Activated T-helper 2 cell treated with anti-CD3 and anti-CD28 coated beads, Interferon-gamma antibody, Interleukin-2, Interleukin-4, amounts not matched to agents 10 μg/mL and 5 μg/mL and 100 μg/mL, durations not matched to agents 14 hours and 24 hours and 36 hours (primary cell): ENCODE data around the gene IGF2. TPM values are rescaled to one million over a fixed set of nuclear protein-coding genes. Genes with fewer than 3 reads are reported as not detected.

ENCODE experiments used
- DNase-seq: peaks from one replicate; pipeline ENCODE4 v3.0.0; 2021; ENCODE audit warnings: low spot score
- H3K27ac Mint-ChIP-seq: one replicate; pipeline ENCODE4 v1.8.0; 2021; ENCODE audit warnings: mixed read lengths
- H3K27me3 Mint-ChIP-seq: one replicate; pipeline ENCODE4 v1.8.0; 2021; ENCODE audit warnings: low read depth, mixed read lengths
- H3K36me3 Mint-ChIP-seq: one replicate; pipeline ENCODE4 v1.8.0; 2021; ENCODE audit warnings: low read depth, mixed read lengths
- H3K4me1 Mint-ChIP-seq: one replicate; pipeline ENCODE4 v1.8.0; 2021; ENCODE audit warnings: low read depth, mixed read lengths
- H3K4me3 Mint-ChIP-seq: one replicate; pipeline ENCODE4 v1.8.0; 2021; ENCODE audit warnings: low read depth, mild to moderate bottlenecking, moderate library complexity, mixed read lengths
- H3K9me3 Mint-ChIP-seq: one replicate; pipeline ENCODE4 v1.8.0; 2021; ENCODE audit warnings: mixed read lengths
- intact Hi-C: fragments of 100-400 bp; cut with micrococcal nuclease; formaldehyde crosslinking; loops from one replicate; pipeline ENCODE4 v1.15.1; 2023
- total RNA-seq: library from RNA; stranded (reverse); gene quantifications from 2 replicates; pipeline ENCODE4 v1.2.3, GENCODE V29; 2022

IGF2 gene
- total RNA-seq, 1 donor from 2014 or later = 0.16 TPM

DNA sequence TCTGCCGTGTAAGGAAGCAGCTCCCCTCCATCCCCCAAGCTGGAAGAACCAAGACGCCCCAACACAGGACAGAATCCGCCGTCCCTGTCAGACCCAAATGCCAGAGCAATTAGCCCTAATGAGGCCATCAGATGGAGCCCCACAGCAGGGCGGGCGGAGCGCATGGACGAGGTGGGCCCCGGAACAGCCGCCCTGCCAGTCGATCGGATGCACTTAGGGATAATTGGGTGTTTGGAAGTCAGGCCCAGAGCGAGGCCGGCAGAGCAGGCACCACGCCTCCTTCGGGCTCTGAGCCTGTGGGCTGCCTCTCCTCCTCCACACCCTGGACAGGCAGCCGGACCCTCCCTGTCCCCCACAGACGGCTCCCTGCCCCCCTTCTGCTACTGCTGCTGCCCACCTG lies 37.9 kb upstream of the IGF2 start:
- no peaks in the 10 kb centered on the region for H3K27me3 Mint-ChIP-seq
- H3K27ac Mint-ChIP-seq = no peak overlapping the region
- no peak for DNase-seq
- intact Hi-C loops = no loop called here
- no peak overlapping the region for H3K4me3 Mint-ChIP-seq
- no peaks in the 10 kb centered on the region for H3K36me3 Mint-ChIP-seq
- H3K4me1 Mint-ChIP-seq = no peaks in the 10 kb centered on the region
- no peaks in the 10 kb centered on the region for H3K9me3 Mint-ChIP-seq

DNA sequence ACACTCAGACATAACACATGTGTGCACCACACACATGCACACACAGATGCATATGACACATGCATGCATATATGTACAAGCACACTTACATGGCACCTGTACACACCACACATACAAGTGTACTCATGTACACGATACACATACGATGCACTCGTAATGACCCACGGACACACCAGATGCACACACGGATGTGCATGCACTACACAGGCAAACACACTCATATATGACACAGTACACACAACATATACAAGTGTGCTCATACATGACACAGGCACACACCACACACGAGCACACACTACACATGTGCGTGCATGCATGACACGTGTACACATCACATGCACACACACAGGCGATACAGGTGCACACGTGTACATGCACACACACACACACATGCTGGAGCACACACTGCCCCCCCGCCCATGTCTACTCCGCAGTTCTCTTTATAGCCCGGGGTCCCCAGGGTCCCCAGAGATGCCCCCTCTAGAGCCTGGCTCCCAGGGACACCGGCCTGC lies 37.3 kb upstream of the IGF2 start:
- H3K27ac Mint-ChIP-seq = no peak overlapping the region
- intact Hi-C loops = no loop called here
- DNase-seq = no peak
- no peaks in the 10 kb centered on the region for H3K4me1 Mint-ChIP-seq
- no peaks in the 10 kb centered on the region for H3K9me3 Mint-ChIP-seq
- no peak overlapping the region for H3K4me3 Mint-ChIP-seq
- no peaks in the 10 kb centered on the region for H3K36me3 Mint-ChIP-seq
- no peaks in the 10 kb centered on the region for H3K27me3 Mint-ChIP-seq

DNA sequence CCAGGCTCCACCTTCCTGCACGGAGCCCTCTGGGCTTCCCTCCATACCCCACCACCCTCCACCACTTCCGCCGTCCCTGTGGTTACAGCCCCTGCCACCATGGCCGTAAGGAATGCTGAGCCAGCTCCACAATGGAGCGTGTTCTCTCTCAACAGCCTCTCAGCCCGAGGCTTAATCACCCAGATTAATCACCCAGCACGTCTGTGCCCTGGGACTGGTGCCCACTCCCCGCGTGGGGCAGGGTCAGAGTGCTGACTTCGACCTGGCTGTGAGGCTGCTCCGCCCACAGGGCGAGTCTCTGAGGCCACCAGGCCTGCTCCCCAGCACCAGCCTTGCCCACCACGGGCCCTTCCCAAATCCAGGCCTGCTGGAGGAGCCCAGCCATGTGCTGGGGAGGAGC lies 36.5 kb upstream of the IGF2 start:
- no peaks in the 10 kb centered on the region for H3K27me3 Mint-ChIP-seq
- no peak overlapping the region for H3K27ac Mint-ChIP-seq
- no peak overlapping the region for H3K4me3 Mint-ChIP-seq

DNA sequence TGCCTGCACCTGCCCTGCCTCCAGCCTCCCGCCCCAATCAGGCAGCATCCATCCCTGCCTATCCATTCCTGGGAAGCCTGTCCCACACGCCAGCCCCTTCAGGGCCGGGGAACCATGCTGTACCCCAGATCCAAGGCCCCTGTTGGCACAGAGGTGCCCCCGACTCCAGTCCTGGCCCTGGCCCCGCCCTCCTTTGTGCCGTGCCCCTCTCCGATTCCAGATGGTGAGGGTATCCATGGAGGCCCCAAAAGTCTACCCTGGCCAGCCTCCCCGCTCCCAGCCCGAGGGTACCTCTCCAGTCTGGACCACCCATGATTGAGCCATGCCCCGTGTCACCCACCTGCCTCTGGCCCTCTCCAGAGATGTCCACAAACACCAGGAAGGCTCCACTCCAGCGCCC lies 35.2 kb upstream of the IGF2 start:
- H3K36me3 Mint-ChIP-seq = no peaks in the 10 kb centered on the region
- DNase-seq = no peak
- no peak overlapping the region for H3K27ac Mint-ChIP-seq
- H3K27me3 Mint-ChIP-seq = no peaks in the 10 kb centered on the region
- no peaks in the 10 kb centered on the region for H3K4me1 Mint-ChIP-seq
- intact Hi-C loops = no loop called here
- H3K4me3 Mint-ChIP-seq = no peak overlapping the region
- H3K9me3 Mint-ChIP-seq = no peaks in the 10 kb centered on the region

More for the DNA sequence above, 36.5 kb upstream of the IGF2 start:
- Mint-ChIP-seq H3K36me3 (no peaks in the 10 kb centered on the region), H3K4me1 (no peaks in the 10 kb centered on the region), H3K9me3 (no peaks in the 10 kb centered on the region)
- DNase-seq = no peak
- intact Hi-C loops = no loop called here

DNA sequence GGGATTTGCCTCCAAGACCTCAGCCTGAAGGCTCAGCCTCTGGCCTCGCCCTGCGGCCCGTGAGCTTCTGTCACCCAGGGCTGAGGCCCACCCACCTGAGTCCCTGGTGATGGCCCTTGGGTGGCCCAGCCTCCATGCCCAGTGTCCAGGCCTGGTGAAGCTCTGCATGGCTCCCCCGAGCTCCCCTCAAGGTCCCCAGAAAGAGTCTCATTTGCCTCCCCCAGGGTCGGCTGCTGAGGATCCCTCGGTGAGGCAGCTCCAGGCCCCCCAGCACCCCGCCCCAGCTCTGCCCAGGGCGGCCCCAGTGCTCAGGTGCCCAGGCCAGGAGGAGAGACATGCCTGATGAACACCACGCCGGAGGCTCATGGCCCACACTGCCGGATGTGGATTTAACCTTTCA lies 34.6 kb upstream of the IGF2 start:
- Mint-ChIP-seq H3K27me3 (no peaks in the 10 kb centered on the region), H3K9me3 (no peaks in the 10 kb centered on the region), H3K36me3 (no peaks in the 10 kb centered on the region), H3K4me1 (no peaks in the 10 kb centered on the region), H3K4me3 (no peak overlapping the region), H3K27ac (no peak overlapping the region)
- no peak for DNase-seq
- intact Hi-C loops = no loop called here

DNA sequence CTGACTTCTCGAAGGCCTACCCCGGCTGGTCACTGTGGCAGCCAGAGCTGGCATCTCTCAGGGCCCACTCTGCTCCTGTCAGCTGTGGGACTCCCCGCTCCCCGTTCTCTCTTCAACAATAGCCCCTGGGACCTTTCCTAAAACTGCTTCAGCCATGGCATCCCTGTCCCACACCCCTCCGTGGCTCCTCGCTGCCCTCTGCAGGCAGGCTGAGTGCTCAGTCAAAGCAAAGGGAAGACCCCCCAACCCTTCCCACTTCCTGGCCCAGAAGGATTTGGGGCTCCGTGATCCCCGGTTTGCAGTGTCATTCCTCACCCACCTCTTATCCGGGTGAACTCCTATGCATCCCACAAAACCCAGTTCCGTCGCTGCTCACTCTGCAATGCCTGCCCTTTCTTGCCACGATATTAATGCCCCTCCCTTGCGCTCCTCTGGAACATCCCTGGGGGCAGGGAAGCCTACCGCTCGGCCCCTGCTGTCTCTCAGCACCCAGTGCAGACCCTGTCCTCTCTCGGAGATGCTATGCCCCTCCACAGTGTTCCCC lies 34.0 kb upstream of the IGF2 start:
- no peaks in the 10 kb centered on the region for H3K36me3 Mint-ChIP-seq
- no peaks in the 10 kb centered on the region for H3K27me3 Mint-ChIP-seq
- no peak for DNase-seq
- intact Hi-C loops = no loop called here
- H3K4me3 Mint-ChIP-seq = no peak overlapping the region
- H3K9me3 Mint-ChIP-seq = no peaks in the 10 kb centered on the region
- H3K27ac Mint-ChIP-seq = no peak overlapping the region
- H3K4me1 Mint-ChIP-seq = no peaks in the 10 kb centered on the region

DNA sequence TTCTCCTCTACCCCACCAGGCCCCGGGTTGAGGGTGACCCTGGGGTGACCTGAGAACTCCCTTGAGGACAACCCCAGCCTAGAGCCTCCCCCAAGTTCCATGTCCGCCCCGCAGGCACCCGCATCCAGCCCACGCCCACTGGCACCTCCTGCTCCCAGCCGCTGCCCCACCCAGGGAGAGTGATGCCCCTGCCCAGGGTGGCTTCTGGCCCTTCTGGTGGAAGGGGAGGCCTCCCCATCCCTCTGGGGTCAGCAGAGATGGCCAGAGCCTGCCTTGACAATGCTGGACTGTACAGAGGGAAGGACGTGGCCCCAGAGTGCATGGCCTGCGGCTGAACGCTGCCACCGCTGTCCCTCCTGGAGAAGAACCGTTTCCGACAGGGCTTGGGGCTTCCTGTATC lies 33.5 kb upstream of the IGF2 start:
- H3K4me3 Mint-ChIP-seq = no peak overlapping the region
- no peaks in the 10 kb centered on the region for H3K4me1 Mint-ChIP-seq
- no peak overlapping the region for H3K27ac Mint-ChIP-seq
- intact Hi-C loops = no loop called here
- H3K36me3 Mint-ChIP-seq = no peaks in the 10 kb centered on the region
- H3K9me3 Mint-ChIP-seq = no peaks in the 10 kb centered on the region
- DNase-seq = no peak
- H3K27me3 Mint-ChIP-seq = no peaks in the 10 kb centered on the region

DNA sequence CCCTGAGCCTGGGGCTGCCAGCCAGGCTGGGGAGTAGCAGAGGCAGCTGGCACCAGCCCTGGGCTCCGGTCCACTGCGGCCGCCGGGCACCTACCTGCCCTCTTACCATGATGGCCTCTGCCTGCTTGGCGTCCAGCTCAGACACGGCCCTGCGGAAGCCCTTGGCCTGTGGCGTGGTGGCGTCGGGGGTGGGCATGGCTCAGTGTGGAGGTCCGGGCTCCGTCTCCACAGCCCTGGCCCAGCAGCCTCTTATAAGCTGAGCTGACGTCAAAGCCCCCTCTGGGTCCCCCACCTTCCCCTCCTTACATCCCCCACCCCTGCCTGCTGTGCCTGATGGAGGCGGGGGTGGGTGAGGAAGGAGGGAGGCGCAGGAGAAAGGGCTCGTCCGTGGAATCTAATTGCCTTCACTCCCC lies 32.4 kb upstream of the IGF2 start, which contains the start of gene TH:
Gene TH (minus strand): TSS at position 225 of the 413 bp plus-strand sequence. CDS start 29 bp downstream, at position 196.
- no peaks in the 10 kb centered on the region for H3K36me3 Mint-ChIP-seq
- intact Hi-C loops = no loop called here
- H3K4me1 Mint-ChIP-seq = no peaks in the 10 kb centered on the region
- no peaks in the 10 kb centered on the region for H3K27me3 Mint-ChIP-seq
- no peak within 1 kb of the TSS for H3K27ac Mint-ChIP-seq
- no peak for DNase-seq
- no peaks in the 10 kb centered on the region for H3K9me3 Mint-ChIP-seq
- no peak within 1 kb of the TSS for H3K4me3 Mint-ChIP-seq

DNA sequence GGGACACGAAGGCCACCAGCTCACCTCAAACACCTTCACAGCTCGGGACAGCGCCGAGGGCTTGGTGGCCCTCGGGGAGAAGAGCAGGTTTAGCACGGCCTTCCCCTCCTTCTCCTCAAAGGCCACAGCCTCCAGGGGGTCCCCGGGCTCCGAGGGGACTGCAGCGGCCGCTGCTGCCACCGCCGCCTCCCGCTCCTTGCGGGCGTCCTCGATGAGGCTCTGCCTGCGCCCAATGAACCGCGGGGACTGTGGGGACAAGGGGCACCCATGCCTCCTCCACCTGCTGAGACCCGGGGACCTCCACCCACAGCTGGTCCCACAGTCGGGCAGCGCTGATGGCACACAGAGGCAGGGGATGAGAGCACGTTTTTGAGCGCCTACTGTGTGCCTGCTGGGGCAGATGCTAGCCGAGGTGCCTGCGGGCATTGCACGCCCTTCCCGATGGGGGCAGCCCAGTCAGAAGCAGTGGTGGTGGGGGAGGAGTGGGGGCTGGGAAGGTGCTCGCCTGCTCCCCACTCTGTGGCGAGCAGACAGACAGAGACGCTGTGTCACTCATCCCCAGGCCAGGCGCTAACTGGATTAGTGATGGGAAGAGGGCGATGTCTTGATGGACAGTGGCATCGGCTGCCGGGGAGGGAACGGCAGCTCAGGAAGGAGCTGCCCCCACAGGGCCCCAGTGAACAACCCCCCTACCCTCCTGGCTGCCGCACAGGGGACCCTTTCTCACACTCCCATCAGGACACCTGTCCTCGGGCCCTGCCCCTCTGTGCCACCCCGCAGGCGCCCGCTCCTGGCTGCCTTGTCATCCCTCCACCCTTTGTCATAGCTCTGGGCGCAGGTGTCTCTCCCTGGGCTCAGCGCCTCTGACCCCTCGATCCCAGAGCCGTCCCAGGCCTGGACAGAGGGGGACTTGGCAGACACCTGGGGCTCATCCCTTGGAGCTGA lies 30.7 kb upstream of the IGF2 start:
- no peaks in the 10 kb centered on the region for H3K27me3 Mint-ChIP-seq

DNA sequence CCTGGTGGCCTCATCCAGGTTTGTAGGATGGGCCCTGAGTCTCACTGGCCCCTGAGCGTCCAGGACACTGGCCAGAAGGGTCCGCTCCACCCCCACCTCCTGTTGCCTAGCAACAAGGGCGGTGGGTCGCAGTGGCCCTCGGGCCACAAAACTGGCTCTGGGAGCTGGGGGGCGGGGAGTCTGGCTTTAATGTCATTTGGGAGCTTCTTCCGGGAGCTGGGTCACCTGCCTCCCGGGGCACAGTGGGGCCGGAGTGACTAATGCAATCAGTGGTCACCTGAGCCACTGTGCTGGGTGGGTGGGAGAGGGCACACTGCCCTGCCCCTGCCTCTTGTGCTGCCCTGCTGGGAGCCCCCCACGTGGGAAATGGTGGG lies 29.8 kb upstream of the IGF2 start:
- Mint-ChIP-seq H3K27me3 (no peaks in the 10 kb centered on the region), H3K36me3 (no peaks in the 10 kb centered on the region), H3K4me1 (no peaks in the 10 kb centered on the region), H3K4me3 (no peak overlapping the region), H3K27ac (no peak overlapping the region), H3K9me3 (no peaks in the 10 kb centered on the region)
- no peak for DNase-seq
- intact Hi-C loops = no loop called here

More for the DNA sequence above, 30.7 kb upstream of the IGF2 start:
- Mint-ChIP-seq H3K27ac (no peak overlapping the region), H3K9me3 (no peaks in the 10 kb centered on the region), H3K36me3 (no peaks in the 10 kb centered on the region), H3K4me1 (no peaks in the 10 kb centered on the region), H3K4me3 (no peak overlapping the region)
- intact Hi-C loops = no loop called here
- DNase-seq = no peak

DNA sequence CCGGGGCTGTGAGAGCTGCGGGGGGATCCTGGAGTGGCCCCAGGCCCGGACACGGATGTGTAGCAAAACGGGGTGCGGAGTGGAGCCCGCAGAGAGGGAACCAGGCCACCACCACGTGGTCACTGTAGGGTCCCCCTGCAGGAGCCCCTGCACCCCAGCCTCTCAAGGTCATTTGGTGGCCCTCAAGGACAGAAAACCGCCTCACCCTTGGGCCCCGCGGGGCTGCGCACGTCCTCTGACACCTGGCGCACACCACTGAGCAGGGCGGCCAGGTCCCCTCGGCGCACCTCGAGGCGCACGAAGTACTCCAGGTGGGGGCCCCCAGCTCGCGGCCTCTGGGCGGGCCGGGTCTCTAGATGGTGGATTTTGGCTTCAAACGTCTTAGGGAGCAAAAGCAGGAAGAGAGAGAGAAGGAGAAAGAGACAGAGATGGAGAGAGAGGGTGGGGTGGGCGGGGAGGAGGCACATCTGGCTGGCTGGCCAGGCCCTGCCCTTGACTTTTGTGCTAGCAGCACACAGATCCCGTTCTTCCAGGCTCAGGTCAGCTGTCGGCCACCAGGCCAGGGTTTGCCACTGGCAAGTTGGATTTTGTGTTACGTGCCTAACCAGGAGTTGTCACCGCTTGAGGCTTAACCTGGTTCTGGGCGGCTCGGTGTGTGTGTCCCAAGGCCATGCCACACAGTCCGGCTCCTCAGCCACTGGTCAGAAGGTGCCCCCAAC lies 29.3 kb upstream of the IGF2 start:
- H3K4me1 Mint-ChIP-seq = no peaks in the 10 kb centered on the region
- no peaks in the 10 kb centered on the region for H3K9me3 Mint-ChIP-seq
- H3K36me3 Mint-ChIP-seq = no peaks in the 10 kb centered on the region

DNA sequence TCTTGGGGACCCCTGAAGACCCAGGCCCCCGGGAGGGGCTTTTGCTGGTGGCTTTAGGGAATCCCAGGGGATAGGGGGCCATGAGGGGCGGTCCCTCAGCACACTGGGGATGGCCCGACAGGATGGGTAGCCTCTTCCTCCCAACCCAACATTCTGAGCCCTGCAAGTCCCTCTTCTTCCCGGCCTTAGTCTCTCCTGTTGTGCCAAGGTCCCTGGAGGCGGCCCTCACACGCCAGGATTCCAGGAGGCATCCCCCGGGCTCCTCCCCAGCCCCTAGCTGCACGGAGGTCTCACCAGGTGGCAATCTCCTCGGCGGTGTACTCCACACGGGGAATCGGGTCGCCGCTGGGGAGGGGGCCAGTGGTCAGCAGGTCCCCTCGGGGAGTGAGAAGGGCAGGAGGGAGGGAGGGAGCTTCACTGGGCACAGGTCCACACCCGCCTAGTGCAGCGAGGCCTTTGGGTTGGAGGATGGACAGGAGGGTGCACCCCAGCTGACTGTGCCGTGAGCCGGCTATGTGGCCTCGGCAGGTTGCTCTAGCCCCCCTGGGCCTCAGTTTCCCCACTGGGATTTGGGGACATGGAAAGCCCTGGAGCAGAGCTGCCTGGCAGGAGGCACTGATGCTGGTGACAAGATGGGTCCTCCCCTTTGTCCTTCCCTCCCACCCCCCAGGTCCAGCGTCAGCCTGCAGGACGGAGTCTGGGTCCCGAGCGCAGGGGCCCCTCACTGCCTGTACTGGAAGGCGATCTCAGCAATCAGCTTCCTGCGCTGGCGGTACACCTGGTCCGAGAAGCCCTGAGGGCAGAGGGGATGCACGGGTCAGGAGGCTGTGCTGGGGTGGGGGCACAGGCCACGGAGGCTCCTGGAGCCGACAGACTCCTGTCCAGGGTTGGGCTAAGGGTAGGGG lies 28.2 kb upstream of the IGF2 start:
- intact Hi-C loops = no loop called here
- Mint-ChIP-seq H3K27me3 (no peaks in the 10 kb centered on the region), H3K9me3 (no peaks in the 10 kb centered on the region), H3K4me3 (no peak overlapping the region), H3K27ac (no peak overlapping the region), H3K4me1 (no peaks in the 10 kb centered on the region), H3K36me3 (no peaks in the 10 kb centered on the region)
- no peak for DNase-seq

More for the DNA sequence above, 29.3 kb upstream of the IGF2 start:
- Mint-ChIP-seq H3K27me3 (no peaks in the 10 kb centered on the region), H3K4me3 (no peak overlapping the region), H3K27ac (no peak overlapping the region)
- intact Hi-C loops = no loop called here
- DNase-seq = no peak
